ENCODE results near the gene INPP5A.

DNA sequence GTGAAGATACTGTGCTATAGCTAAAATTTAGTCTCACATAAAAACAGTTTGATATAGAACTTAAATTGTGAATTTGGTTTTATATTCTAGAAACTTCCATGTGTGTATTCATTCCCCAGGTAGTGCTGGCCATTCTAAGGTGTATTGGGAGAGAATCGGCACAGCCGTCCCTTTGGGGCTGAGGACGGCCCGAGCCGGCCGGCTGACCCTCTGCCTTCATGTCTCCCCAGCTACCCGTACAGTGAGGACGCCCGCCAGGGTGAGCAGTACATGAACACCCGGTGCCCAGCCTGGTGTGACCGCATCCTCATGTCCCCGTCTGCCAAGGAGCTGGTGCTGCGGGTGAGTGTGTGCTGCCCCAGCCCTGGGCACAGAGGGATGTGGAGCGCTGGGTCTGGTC is 239.9 kb downstream of the INPP5A start:
- TF ChIP-seq, protein P1, sequence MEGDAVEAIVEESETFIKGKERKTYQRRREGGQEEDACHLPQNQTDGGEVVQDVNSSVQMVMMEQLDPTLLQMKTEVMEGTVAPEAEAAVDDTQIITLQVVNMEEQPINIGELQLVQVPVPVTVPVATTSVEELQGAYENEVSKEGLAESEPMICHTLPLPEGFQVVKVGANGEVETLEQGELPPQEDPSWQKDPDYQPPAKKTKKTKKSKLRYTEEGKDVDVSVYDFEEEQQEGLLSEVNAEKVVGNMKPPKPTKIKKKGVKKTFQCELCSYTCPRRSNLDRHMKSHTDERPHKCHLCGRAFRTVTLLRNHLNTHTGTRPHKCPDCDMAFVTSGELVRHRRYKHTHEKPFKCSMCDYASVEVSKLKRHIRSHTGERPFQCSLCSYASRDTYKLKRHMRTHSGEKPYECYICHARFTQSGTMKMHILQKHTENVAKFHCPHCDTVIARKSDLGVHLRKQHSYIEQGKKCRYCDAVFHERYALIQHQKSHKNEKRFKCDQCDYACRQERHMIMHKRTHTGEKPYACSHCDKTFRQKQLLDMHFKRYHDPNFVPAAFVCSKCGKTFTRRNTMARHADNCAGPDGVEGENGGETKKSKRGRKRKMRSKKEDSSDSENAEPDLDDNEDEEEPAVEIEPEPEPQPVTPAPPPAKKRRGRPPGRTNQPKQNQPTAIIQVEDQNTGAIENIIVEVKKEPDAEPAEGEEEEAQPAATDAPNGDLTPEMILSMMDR (IDR thresholded peaks at IDR 0.05; ENCODE audit: insufficient read depth, low read length), result no peak
- TF ChIP-seq GABPA (IDR thresholded peaks at IDR 0.05; ENCODE audit: low read depth) (no peak), SPI1 (IDR thresholded peaks at IDR 0.05; ENCODE audit: borderline replicate concordance, low read depth) (no peak), POLR2AphosphoS5 (IDR thresholded peaks at IDR 0.05; ENCODE audit: low read depth) (no peak)
- TF ChIP-seq, protein P2, sequence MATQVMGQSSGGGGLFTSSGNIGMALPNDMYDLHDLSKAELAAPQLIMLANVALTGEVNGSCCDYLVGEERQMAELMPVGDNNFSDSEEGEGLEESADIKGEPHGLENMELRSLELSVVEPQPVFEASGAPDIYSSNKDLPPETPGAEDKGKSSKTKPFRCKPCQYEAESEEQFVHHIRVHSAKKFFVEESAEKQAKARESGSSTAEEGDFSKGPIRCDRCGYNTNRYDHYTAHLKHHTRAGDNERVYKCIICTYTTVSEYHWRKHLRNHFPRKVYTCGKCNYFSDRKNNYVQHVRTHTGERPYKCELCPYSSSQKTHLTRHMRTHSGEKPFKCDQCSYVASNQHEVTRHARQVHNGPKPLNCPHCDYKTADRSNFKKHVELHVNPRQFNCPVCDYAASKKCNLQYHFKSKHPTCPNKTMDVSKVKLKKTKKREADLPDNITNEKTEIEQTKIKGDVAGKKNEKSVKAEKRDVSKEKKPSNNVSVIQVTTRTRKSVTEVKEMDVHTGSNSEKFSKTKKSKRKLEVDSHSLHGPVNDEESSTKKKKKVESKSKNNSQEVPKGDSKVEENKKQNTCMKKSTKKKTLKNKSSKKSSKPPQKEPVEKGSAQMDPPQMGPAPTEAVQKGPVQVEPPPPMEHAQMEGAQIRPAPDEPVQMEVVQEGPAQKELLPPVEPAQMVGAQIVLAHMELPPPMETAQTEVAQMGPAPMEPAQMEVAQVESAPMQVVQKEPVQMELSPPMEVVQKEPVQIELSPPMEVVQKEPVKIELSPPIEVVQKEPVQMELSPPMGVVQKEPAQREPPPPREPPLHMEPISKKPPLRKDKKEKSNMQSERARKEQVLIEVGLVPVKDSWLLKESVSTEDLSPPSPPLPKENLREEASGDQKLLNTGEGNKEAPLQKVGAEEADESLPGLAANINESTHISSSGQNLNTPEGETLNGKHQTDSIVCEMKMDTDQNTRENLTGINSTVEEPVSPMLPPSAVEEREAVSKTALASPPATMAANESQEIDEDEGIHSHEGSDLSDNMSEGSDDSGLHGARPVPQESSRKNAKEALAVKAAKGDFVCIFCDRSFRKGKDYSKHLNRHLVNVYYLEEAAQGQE (IDR thresholded peaks at IDR 0.05; ENCODE audit: insufficient replicate concordance, low read depth), result no peak
